Spleen (tissue), 11 donors: ENCODE measurements around the gene SECTM1. TPM values are rescaled to one million over a fixed set of nuclear protein-coding genes. Genes with fewer than 3 reads are reported as not detected.

ENCODE experiments used
- DNase-seq: peaks from one replicate; pipeline ENCODE4 v3.0.0-alpha.2; 2020
- H3K27ac ChIP-seq, 8 donors: fragments of 200-600 bp; sonication (generic) in 7 of 8; 1 replicate in 4 of 8; 2 replicates in 4 of 8; pipeline versions ENCODE4 v1.5.0 to v1.8.0; 2016 to 2021; ENCODE audit warnings: inconsistent platforms in 4 of 8, mild to moderate bottlenecking in 4 of 8, moderate library complexity in 1 of 8
- H3K27me3 ChIP-seq, 7 donors: fragments of 200-600 bp; sonication (generic) in 6 of 7; replicated peaks in 1 of 7; 1 replicate in 4 of 7; 2 replicates in 3 of 7; pipeline versions ENCODE4 v1.5.0 to v1.8.0; 2016 to 2021; ENCODE audit warnings: inconsistent platforms in 3 of 7, mild to moderate bottlenecking in 1 of 7
- H3K36me3 ChIP-seq, 6 donors: fragments of 200-600 bp; sonication (generic) in 5 of 6; 1 replicate in 4 of 6; 2 replicates in 2 of 6; pipeline versions ENCODE4 v1.5.0 to v1.8.0; 2016 to 2021; ENCODE audit warnings: inconsistent platforms in 2 of 6
- H3K4me1 ChIP-seq, 6 donors: fragments of 200-600 bp; sonication (generic) in 5 of 6; 1 replicate in 3 of 6; 2 replicates in 3 of 6; pipeline versions ENCODE4 v1.5.0 to v1.8.0; 2016 to 2021; ENCODE audit warnings: inconsistent platforms in 3 of 6
- H3K4me3 ChIP-seq, 8 donors: fragments of 200-600 bp; sonication (generic) in 7 of 8; 1 replicate in 4 of 8; 2 replicates in 4 of 8; pipeline versions ENCODE4 v1.5.0 to v1.8.0; 2016 to 2021; ENCODE audit warnings: inconsistent platforms in 4 of 8, mild to moderate bottlenecking in 4 of 8, moderate library complexity in 2 of 8
- H3K9me3 ChIP-seq, 8 donors: fragments of 200-600 bp; sonication (generic) in 7 of 8; 1 replicate in 4 of 8; 2 replicates in 4 of 8; pipeline versions ENCODE4 v1.5.0 to v1.8.0; 2016 to 2021; ENCODE audit warnings: inconsistent platforms in 4 of 8
- POLR2A ChIP-seq, 3 donors: fragments of 450-650 bp; IDR thresholded peaks; one replicate each; pipeline ENCODE4 v1.5.1; 2017; ENCODE audit warnings: antibody characterized with exemption in 3 of 3, mild to moderate bottlenecking in 1 of 3
- POLR2AphosphoS5 ChIP-seq, 3 donors: sonication (generic); formaldehyde crosslinking; IDR thresholded peaks; one replicate each; pipeline ENCODE4 v1.5.1; 2017; ENCODE audit warnings: antibody characterized with exemption in 3 of 3
- WGBS, 5 donors: extraction: QIAGEN DNeasy Blood & Tissue Kit in 3 of 5; methylation state at CpG; one replicate each; pipeline versions ENCODE4 v1.1.5 to v1.1.7; 2013 to 2018; 5-methylcytosine and 5-hydroxymethylcytosine counted together
- intact Hi-C: fragments of 100-400 bp; cut with DNase I; formaldehyde crosslinking; loops from one replicate; pipeline ENCODE4 v1.15.0; 2023; ENCODE audit warnings: low total_unique reads
- polyA plus RNA-seq, 3 donors: library from polyadenylated mRNA; stranded (reverse); fragments of 200-250 nt; gene quantifications; one replicate each; pipeline ENCODE4 v1.2.1, GENCODE V29; 2013
- total RNA-seq, 7 donors: library from RNA; depleted of rRNA in 3 of 7; stranded (reverse); fragments of >200 nt in 3 of 7; fragmentation: NEBNext Ultra II Directional in 4 of 7; extraction: Animal tissue kit (Norgen Biotek cat#: 25700) in 4 of 7; gene quantifications; one replicate each; pipeline versions ENCODE4 v1.1.0 to v1.2.1, GENCODE V29; 2016 to 2021
- TF ChIP-seq, protein P1 (sequence below), 11 experiments: fragments of 200-600 bp in 7 of 11; fragments of 450-650 bp in 4 of 11; sonication (generic) in 4 of 11; IDR thresholded peaks in 8 of 11; conservative IDR thresholded peaks in 3 of 11; 1 replicate in 7 of 11; 2 replicates in 4 of 11; pipeline versions ENCODE4 v1.4.0 to v1.8.0; 2016 to 2021; ENCODE audit warnings: antibody characterized with exemption in 11 of 11, inconsistent platforms in 4 of 11, mild to moderate bottlenecking in 1 of 11
- donor health status: healthy with polysubstance abuse.
- donor health status: DM: no; HTN: no; CAD: no; lungs with moderate emphysema.
- donor health status: DM: no; HTN: no; CAD: no.
- donor health status: Bipolar disorder and iron deficiency.
- donor health status: healthy.
- donor health status: DM: no; HTN: no; CAD: no.
- donor health status: DM: yes; HTN: yes; CAD: no.

The SECTM1 gene
- total and polyA plus RNA-seq, 10 donors = 6.0 to 141 (median 60.4) TPM

DNA sequence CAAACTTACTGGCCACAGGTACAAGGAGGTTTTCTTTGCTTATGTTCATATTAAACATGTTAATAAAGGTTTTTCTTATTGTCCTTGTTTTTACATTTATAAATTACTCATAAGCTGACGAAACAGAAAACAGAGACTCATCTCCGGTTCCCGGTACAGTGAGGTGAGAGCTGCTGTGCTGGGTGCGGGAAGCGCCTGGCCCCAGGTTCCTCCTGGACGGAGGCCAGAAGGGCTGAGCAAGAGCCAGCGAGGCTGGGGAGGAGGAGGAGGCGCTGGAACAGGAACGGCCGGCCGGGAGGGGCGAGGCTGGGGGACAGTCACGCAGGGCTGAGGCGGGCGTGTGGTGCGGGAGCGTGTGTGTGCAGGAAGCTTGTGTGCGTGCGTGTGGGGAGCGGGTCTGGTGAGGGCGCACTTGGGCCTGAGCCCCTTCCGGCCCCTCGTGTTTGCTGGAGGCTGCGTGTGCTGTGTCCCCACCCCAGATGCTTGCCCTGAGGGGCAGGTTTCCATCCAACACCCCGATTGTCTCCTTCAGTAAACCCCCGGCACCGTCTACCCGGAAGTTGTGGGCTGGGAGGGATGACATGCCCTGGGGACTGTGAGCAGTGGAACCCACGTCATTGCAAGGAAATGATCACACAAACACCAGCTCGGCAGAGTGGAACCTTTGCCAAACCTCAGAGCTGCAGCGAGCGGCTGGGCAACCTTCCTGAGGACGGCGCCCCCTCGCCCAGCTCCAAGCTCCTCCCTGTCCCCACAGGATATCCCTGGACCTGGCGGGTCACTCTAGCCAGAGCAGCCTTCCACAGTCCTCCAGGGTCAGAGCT is 35.6 kb downstream of the SECTM1 start:
- peak; percentile 15 to 86 (median 81) for TF ChIP-seq POLR2A (IDR thresholded peaks at IDR 0.05)
- TF ChIP-seq, protein P1, sequence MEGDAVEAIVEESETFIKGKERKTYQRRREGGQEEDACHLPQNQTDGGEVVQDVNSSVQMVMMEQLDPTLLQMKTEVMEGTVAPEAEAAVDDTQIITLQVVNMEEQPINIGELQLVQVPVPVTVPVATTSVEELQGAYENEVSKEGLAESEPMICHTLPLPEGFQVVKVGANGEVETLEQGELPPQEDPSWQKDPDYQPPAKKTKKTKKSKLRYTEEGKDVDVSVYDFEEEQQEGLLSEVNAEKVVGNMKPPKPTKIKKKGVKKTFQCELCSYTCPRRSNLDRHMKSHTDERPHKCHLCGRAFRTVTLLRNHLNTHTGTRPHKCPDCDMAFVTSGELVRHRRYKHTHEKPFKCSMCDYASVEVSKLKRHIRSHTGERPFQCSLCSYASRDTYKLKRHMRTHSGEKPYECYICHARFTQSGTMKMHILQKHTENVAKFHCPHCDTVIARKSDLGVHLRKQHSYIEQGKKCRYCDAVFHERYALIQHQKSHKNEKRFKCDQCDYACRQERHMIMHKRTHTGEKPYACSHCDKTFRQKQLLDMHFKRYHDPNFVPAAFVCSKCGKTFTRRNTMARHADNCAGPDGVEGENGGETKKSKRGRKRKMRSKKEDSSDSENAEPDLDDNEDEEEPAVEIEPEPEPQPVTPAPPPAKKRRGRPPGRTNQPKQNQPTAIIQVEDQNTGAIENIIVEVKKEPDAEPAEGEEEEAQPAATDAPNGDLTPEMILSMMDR (IDR thresholded peaks at IDR 0.05 in 8 of 11, conservative IDR thresholded peaks at IDR 0.05 in 3 of 11) = peak in 3 of 11 experiments; percentile 2 to 9 (median 6)
- peak; percentile 95 to 99 (median 97) for TF ChIP-seq POLR2AphosphoS5 (IDR thresholded peaks at IDR 0.05)
- H3K9me3 ChIP-seq = no peaks in the 10 kb centered on the region
- H3K27ac ChIP-seq = peak overlapping the region; percentile 92 to 100 (median 97)
- H3K4me1 ChIP-seq = peaks cover 19 to 96% (median 81%) of the 10 kb centered on the region in 6 donors
- H3K27me3 ChIP-seq = peaks cover 0 to 14% (median 0%) of the 10 kb centered on the region in 7 donors
- H3K4me3 ChIP-seq = peak overlapping the region; percentile 14 to 70 (median 44)
- intact Hi-C loops = no loop called here
- WGBS, 5 donors = 0 to 4% (median 0%) methylated on average over 27 to 36 of the region's 36 CpGs
- H3K36me3 ChIP-seq = no peaks in the 10 kb centered on the region
- peak; percentile 97 for DNase-seq

DNA sequence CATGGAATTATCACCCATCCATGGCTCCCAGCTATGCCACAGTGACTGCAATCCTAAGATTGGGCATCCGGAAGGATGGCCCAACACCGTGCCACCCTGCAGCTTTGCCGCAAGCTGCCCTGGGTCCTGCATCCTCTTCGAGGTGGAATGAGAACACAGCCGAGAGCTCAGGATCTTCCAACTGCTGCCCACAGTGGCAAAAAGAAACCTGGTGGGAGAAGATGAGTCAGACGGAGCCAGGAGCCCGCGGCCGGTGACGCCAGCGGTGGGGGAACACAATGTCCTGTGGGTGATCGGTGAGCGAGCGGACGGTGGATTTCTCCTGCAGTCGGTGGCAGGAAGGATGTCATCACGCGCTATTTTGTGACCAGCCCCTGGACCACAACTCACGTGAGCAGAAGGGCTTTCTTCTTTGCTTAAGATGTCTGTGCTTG is 36.3 kb downstream of the SECTM1 start:
- Histone ChIP-seq H3K36me3 (no peaks in the 10 kb centered on the region), H3K4me1 (peaks cover 19 to 90% (median 75%) of the 10 kb centered on the region in 6 donors), H3K27me3 (peaks cover 0 to 8% (median 0%) of the 10 kb centered on the region in 7 donors), H3K27ac (peak overlapping the region; percentile 92 to 100 (median 97)), H3K4me3 (peak overlapping the region in 7 of 8 donors; percentile 35 to 70 (median 47)), H3K9me3 (no peaks in the 10 kb centered on the region)
- 12 to 16% (median 13%) methylated on average over 15 to 19 of the region's 19 CpGs for WGBS, 5 donors
- peak; percentile 97 for DNase-seq
- TF ChIP-seq POLR2A (IDR thresholded peaks at IDR 0.05) = peak; percentile 45 to 74 (median 65)
- peak; percentile 94 to 99 (median 97) for TF ChIP-seq POLR2AphosphoS5 (IDR thresholded peaks at IDR 0.05)
- TF ChIP-seq, protein P1 (IDR thresholded peaks at IDR 0.05 in 8 of 11, conservative IDR thresholded peaks at IDR 0.05 in 3 of 11) = peak in 2 of 11 experiments; percentile 7 to 21
- intact Hi-C loops = no loop called here

DNA sequence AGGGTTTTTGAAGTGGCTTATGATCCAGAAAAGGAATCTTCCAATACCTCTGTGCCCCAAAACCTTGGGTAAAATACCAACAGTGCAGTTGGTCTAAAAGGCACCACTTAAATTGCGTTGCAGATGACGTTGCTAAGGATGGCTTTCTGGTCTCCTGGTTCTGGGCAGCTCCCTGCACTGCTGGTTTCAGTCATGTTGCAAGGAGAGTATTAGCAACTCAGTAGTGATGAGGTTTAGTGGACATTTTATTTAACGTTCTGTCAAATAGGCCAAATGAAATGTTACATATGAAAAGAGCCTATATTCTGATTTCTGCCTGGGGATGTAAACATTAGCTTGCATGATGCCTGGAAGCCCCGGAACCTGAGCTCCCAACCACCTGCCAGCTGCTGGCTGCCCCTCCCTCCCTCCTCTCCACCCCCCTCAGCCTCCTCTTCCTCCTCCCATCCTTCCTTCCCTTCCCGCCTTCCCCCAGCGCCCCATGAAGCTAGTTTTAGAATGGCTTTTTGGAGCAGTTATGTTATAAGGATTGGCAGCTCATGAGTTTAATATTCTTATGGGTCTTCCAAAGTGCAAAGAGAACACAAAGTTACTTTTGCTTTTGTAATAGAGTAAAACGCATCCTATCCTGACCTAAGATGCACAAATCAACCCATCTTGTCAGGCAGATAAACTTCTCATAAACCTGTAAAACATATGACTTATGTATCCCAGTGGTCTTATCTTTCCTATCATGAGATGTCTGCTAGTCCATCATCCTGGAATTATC is 36.9 kb downstream of the SECTM1 start:
- Histone ChIP-seq H3K4me1 (peaks cover 19 to 90% (median 75%) of the 10 kb centered on the region in 6 donors), H3K4me3 (peak overlapping the region in 6 of 8 donors; percentile 40 to 70 (median 50))
- 26 to 38% (median 31%) methylated on average over 7 of the region's 7 CpGs for WGBS, 5 donors

More for the DNA sequence above, 36.9 kb downstream of the SECTM1 start:
- DNase-seq = no peak
- H3K27ac ChIP-seq = peak overlapping the region; percentile 92 to 100 (median 97)
- H3K36me3 ChIP-seq = no peaks in the 10 kb centered on the region
- H3K9me3 ChIP-seq = no peaks in the 10 kb centered on the region
- TF ChIP-seq, protein P1 (IDR thresholded peaks at IDR 0.05 in 8 of 11, conservative IDR thresholded peaks at IDR 0.05 in 3 of 11) = no peak
- TF ChIP-seq POLR2AphosphoS5 (IDR thresholded peaks at IDR 0.05) (no peak), POLR2A (IDR thresholded peaks at IDR 0.05) (no peak)
- intact Hi-C loops = no loop called here
- peaks cover 0 to 2% (median 0%) of the 10 kb centered on the region in 7 donors for H3K27me3 ChIP-seq
